Measurements from ENCODE around the gene SMIM22.

The SMIM22 gene

GRCh38 chr16:4796982-4797804 is 2.0 kb downstream of the SMIM22 start:
- no peak for DNase-seq (ENCODE audit: low read depth)

DNA sequence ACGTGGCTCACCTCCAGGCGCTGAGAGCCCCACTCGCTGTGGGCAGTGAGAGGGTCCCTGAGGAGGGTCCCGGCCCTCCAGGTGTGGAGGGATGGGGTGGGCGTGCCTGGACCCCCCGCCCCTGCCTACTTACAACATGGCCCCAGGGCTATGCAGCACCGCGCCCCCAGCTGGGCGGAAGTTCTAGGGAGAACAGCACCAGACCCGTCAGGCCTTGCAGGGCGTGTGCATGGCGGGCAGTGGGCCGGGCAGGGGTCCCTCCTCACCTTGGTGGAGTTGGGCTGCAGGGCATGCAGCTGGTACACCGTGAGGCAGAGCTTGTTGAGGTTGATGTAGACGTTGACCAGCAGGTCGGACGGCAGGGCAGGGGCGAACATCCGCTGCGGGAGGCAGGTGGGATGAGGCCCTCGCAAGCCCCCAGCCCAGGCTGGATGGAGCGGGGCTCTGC is 2.7 kb downstream of the SMIM22 start:
- DNase-seq (ENCODE audit: low read depth) = no peak

DNA sequence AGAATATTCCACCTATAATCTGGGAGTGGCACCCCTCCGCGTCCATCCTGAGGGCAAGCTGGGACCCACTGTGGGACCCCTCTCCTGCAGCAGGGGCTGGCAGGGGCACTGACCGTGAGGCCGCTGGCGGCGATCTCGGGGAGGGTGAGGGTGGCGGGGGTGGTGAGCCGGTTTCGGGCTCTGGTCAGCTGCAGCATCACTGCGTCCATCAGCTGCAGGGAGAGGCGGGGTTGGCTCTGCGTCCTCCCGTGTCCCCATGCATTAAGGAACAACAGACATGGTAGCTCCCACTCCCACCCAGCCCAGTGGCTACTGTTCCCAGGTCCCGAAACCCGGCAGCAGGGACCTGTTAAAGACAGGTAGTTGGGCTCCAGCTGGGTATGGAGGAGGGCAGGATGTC is 3.3 kb downstream of the SMIM22 start:
- no peak for DNase-seq (ENCODE audit: low read depth)

GRCh38 chr16:4799171-4799855 is 4.1 kb downstream of the SMIM22 start:
- no peak for DNase-seq (ENCODE audit: low read depth)

GRCh38 chr16:4800290-4801041 is 5.3 kb downstream of the SMIM22 start:
- no peak for DNase-seq (ENCODE audit: low read depth)

GRCh38 chr16:4801051-4801961 is 6.1 kb downstream of the SMIM22 start:
- DNase-seq (ENCODE audit: low read depth) = no peak

DNA sequence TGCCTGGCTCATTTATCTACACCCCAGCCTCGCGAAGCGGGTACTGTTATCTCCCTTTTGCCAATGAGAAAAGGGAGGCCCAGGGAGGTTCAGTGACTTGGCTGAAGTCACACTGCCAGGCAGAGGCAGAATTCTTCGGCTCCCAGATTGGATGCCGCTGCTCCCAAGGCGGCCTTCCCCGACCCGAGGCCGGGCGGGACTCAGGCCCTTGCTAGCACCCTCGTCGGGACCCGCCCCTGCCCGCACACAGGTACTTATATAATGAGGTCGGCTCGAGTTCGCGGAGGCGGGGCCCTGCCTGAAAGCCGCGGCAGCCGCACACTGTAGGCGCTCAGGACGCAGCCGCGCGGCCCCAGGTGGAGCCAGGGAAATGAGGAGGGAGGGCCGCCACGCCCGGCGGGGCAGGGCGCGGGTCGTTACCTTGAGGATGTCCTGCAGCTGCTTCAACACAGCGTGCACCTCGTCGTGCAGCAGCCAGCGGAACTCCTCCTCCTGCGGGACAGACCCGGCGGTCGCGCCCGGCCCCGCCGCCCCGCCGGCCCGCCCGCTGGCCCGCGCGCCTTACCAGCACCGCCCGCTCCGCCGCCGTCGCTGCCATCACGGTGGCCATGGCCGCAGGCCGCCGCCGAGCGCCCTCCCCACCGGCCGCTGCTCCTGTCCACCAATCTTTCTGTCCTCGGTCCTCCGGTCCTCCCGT is 6.9 kb downstream of the SMIM22 start, which contains the start of gene ROGDI:
ROGDI (minus strand) TSS at position 672 of the 697 bp plus-strand sequence; CDS start at position 610, 62 bp downstream.
- peak; percentile 63 for DNase-seq (ENCODE audit: low read depth)

DNA sequence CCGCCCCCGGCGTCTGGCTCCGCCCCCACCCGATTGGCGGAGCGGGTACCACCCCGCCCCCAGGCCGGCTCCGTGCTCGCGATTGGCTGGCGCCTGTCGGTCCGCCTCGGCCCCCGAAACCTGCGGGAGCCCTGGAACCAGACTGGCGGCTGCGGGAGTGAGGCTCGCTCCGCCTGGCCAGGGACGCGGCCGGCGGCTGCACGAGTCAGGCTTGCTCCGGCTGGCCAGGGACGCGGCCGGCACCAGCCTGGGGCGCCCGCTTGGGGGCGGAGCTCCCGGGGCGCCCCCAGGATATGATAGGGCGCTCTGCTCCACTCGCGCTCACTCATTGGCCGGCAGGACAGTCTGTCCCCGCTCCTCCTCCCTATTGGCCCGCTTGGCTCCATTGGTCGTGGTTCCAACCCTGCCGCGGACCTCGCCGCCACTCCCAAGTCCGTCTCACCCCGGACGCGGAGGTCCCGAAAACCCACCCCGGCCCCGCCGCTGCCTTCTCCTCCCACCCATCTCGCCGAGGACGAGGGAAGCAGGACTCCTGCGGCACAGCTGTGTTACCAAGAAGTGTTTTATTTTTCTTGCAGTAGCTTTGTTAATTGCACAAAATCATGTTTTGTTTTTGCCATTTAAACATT is 7.6 kb downstream of the SMIM22 start:
- DNase-seq (ENCODE audit: low read depth) = peak; percentile 80

- no peak for DNase-seq (ENCODE audit: low read depth)
These were observed 8.3 kb downstream of the SMIM22 start for GRCh38 chr16:4803401-4803844.

GRCh38 chr16:4803898-4804762 is 9.0 kb downstream of the SMIM22 start:
- DNase-seq (ENCODE audit: low read depth) = no peak

DNA sequence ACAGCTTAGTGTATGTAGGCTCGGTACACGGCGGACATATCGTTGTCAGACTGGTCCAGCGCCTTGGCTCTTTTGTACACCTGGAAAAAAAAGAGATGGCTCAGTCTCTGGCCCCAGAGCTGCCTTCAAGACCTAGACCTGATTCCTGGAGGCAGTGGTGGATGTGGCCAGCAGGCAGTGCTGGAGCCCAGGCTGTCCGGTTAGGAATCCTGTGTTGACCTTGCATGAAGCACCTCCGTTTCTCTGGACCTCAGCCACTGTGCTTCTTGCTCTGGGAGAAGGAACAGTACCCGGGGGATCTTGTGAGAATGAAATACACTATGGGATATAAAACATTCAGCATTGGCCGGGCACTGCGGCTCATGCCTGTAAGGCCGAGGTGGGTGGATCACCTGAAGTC is 10.1 kb downstream of the SMIM22 start:
- DNase-seq (ENCODE audit: low read depth) = no peak

GRCh38 chr16:4806280-4806679 is 11.1 kb downstream of the SMIM22 start:
- no peak for DNase-seq (ENCODE audit: low read depth)

DNA sequence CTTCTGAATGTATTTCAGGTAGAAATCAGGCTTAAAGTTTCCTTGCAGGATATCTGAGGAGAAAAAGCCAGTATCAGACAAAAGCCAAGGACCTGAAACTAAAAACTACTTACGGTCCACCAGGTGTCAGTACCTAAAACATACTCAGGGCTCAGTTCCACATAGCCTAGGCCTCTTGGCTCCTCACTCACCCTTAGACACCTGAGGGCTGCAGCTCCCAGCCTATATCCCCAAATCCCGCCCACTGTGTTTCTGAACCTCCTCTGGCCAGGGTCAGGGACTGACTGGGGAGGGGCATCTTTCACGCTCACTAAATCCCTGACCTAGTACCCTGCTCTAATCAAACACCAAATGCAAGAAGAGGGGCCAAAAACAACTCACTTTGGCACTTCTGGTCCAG is 16.1 kb downstream of the SMIM22 start:
- no peak for DNase-seq (ENCODE audit: low read depth)

DNA sequence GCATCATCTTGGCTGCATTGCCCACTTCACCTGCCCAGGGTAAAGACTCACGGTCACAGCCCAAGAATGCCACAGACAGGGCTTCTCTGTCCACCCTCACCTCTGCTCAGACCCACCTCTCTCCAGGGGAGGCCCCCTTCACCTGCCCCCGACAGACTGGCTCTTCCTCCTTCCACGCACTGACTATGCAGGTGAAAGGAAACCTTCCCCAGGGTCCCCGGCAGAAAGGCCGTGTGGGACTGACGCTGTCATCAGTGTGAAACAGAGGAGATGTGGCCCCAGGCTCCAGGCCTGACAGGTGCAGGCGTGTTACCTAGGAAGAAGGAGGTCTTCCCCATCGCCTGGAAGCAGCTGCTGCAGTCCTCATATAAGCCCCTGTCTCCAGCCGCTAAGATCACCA is 16.6 kb downstream of the SMIM22 start:
- no peak for DNase-seq (ENCODE audit: low read depth)

GRCh38 chr16:4813251-4814003 is 18.3 kb downstream of the SMIM22 start:
- DNase-seq (ENCODE audit: low read depth) = no peak

GRCh38 chr16:4814046-4814445 is 18.9 kb downstream of the SMIM22 start:
- no peak for DNase-seq (ENCODE audit: low read depth)

GRCh38 chr16:4814542-4815173 is 19.5 kb downstream of the SMIM22 start:
- DNase-seq (ENCODE audit: low read depth) = no peak

DNA sequence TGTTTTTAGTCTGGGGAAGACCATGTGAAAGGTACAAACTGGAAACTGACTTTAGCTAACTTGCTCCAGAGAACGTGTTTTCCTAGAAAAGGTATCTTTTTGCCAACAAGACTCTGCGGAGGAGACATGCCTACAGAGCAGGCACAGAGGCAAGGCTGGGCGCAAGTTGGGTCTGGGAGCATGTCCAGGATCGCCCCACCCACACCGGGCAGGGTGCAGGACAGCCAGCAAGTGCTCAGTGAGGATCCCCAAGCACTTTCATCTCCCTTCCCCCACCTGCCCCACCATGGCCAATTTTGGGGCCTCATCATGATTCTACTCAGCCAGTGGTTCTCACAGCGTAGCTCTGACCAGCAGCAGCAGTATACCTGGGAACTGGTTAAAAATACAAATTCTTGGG is 25.5 kb downstream of the SMIM22 start:
- no peak for DNase-seq (ENCODE audit: low read depth)
